ENCODE data around the gene RNF225. TPM values are rescaled to one million over a fixed set of nuclear protein-coding genes. Genes with fewer than 3 reads are reported as not detected.
A peak's percentile ranks its signal among the peaks of the same experiment; 100 is the strongest.

RNF225 gene
- total and polyA plus RNA-seq, 9 of the 15 experiments (the other 6 are each of a cell fraction or from before 2014, with no cell fraction given): 0.33 TPM; not detected in 8

GRCh38 chr19:58401840-58402421, 6.5 kb downstream of the RNF225 start:
- WGBS (ENCODE audit: insufficient coverage, low coverage, missing lambda C conversion rate): 3% methylated on average over 23 of the region's 23 CpGs
- Histone ChIP-seq H3K4me2 (ENCODE audit: insufficient read depth, low read length) (peak overlapping the region; percentile 82), H2AFZ (ENCODE audit: low read depth, low read length) (peak overlapping the region; percentile 84; the same call in 1 of the 2 replicates), H3K4me1 (replicated peaks in 1 of 2; ENCODE audit: control insufficient read depth in 2 of 2, insufficient read depth in 2 of 2, low read length in 2 of 2) (peaks cover 31 to 53% of the 10 kb centered on the region in 2 experiments), H3K27me3 (ENCODE audit: control insufficient read depth in 2 of 2, insufficient read depth in 2 of 2, low read length in 2 of 2) (no peaks in the 10 kb centered on the region), H3K79me2 (ENCODE audit: control insufficient read depth, insufficient read depth, low read length) (peaks cover 32% of the 10 kb centered on the region), H3K9me3 (replicated peaks; ENCODE audit: control insufficient read depth, insufficient read depth, low read depth, low read length) (no peaks in the 10 kb centered on the region), H3K4me3 (peak overlapping the region; percentile 72), H4K20me1 (replicated peaks; ENCODE audit: control insufficient read depth, insufficient read depth, low read length) (no peaks in the 10 kb centered on the region), H3K27ac (ENCODE audit: extremely low read depth, low read depth, low read length) (peak overlapping the region; percentile 70), H3K9ac (ENCODE audit: insufficient read depth in 1 of 2, low read depth in 2 of 2, low read length in 2 of 2) (peak overlapping the region; percentile 70 to 91), H3K36me3 (ENCODE audit: control insufficient read depth, insufficient read depth, low read length) (peaks cover 7% of the 10 kb centered on the region; the same call in 2 of the 3 replicates), H3K9me1 (ENCODE audit: control insufficient read depth, insufficient read depth, low read length) (no peaks in the 10 kb centered on the region)
- intact Hi-C loops (cut with micrococcal nuclease): loop anchor here (2.0 to 10.0 kb wide), 2 partner anchors 177 to 219 kb away; partner anchors contain the start of genes ZNF274 and ZNF544
- ChIA-PET POLR2A (no interaction called here), CTCF (ENCODE audit: low intra/inter-chr PET ratio) (no interaction called here)
- FAIRE-seq (no peak), ATAC-seq (peak; percentile 1; the same call in 1 of the 3 replicates), DNase-seq (ENCODE audit: extremely low read depth in 1 of 4, low spot score in 3 of 4) (peak in 2 of 4 experiments; percentile 12 to 16)
- in situ Hi-C loops (cut with MboI): no loop called here
- TSS peak; percentile 64 for BruUV-seq (replicated peaks)
- TF ChIP-seq SMAD4 (CRISPR knock-in tag; conservative IDR thresholded peaks at IDR 0.05) (0 out of 2 replicates have a peak, but pooled peaks have one; percentile 27), E2F3 (CRISPR knock-in tag; IDR thresholded peaks at IDR 0.05) (0 out of 2 replicates have a peak, but pooled peaks have one; percentile 33), GABPA (tag; conservative IDR thresholded peaks at IDR 0.05; ENCODE audit: low read depth) (0 out of 2 replicates have a peak, but pooled peaks have one; percentile 23), ZNF384 (IDR thresholded peaks at IDR 0.05; ENCODE audit: low read depth, low read length) (peak; percentile 47), MAFK (IDR thresholded peaks at IDR 0.05; ENCODE audit: low read length) (no peak)
